HepG2 (cell line): ENCODE data around the gene TALDO1. TPM values are rescaled to one million over a fixed set of nuclear protein-coding genes. Genes with fewer than 3 reads are reported as not detected.

Experiments used
- ESRRA ChIP-seq: sonication (generic); formaldehyde crosslinking; IDR thresholded peaks from 2 replicates; pipeline ENCODE4 v1.5.1; 2020; ENCODE audit warnings: mild to moderate bottlenecking, low read depth, missing genetic modification reagents
- FOXO1 ChIP-seq: sonication (generic); formaldehyde crosslinking; IDR thresholded peaks from 2 replicates; pipeline ENCODE4 v1.4.0; 2020; ENCODE audit warnings: missing genetic modification reagents
- HDAC6 ChIP-seq: fragments of 200-600 bp; sonication (generic); IDR thresholded peaks from 2 replicates; pipeline ENCODE4 v1.7.0; 2017; ENCODE audit warnings: mild to moderate bottlenecking, antibody characterized with exemption, low read length, low read depth
- HNRNPH1 ChIP-seq: fragments of 200-400 bp; formaldehyde crosslinking; optimal IDR thresholded peaks from 2 replicates; pipeline ENCODE3; 2017; ENCODE audit warnings: mild to moderate bottlenecking, low read depth, low read length
- KLF15 ChIP-seq: sonication (generic); formaldehyde crosslinking; IDR thresholded peaks from 2 replicates; pipeline ENCODE4 v1.8.1; 2023; ENCODE audit warnings: borderline replicate concordance, mild to moderate bottlenecking, inconsistent platforms, missing genetic modification reagents, mixed read lengths
- KMT2A ChIP-seq: sonication (generic); formaldehyde crosslinking; IDR thresholded peaks from 2 replicates; pipeline ENCODE4 v1.4.0; 2020; ENCODE audit warnings: missing genetic modification reagents
- MIXL1 ChIP-seq: IDR thresholded peaks from 2 replicates; pipeline ENCODE4 v1.6.1; 2016
- NFKBIZ ChIP-seq: IDR thresholded peaks from 2 replicates; pipeline ENCODE4 v1.6.1; 2018; ENCODE audit warnings: missing genetic modification reagents, missing compliant biosample characterization
- REL ChIP-seq: sonication (generic); formaldehyde crosslinking; conservative IDR thresholded peaks from 2 replicates; pipeline ENCODE4 v1.8.0; 2022; ENCODE audit warnings: mild to moderate bottlenecking, missing genetic modification reagents, moderate library complexity
- ZIK1 ChIP-seq: sonication (generic); formaldehyde crosslinking; IDR thresholded peaks from 2 replicates; pipeline ENCODE4 v1.5.0; 2020; ENCODE audit warnings: mild to moderate bottlenecking, low read depth, missing genetic modification reagents, borderline replicate concordance
- ZMYM4 ChIP-seq: sonication (generic); formaldehyde crosslinking; IDR thresholded peaks from 2 replicates; pipeline ENCODE4 v1.8.1; 2023; ENCODE audit warnings: mild to moderate bottlenecking, missing genetic modification reagents
- ZNF207 ChIP-seq: fragments of 450-650 bp; IDR thresholded peaks from 2 replicates; pipeline ENCODE4 v1.6.1; 2016; ENCODE audit warnings: antibody characterized with exemption, borderline replicate concordance
- ZNF510 ChIP-seq: sonication (generic); formaldehyde crosslinking; IDR thresholded peaks from 2 replicates; pipeline ENCODE4 v1.4.0; 2020; ENCODE audit warnings: low read depth, mild to moderate bottlenecking, missing genetic modification reagents
- ZNF703 ChIP-seq: sonication (generic); formaldehyde crosslinking; IDR thresholded peaks from 2 replicates; pipeline ENCODE4 v1.5.1; 2020; ENCODE audit warnings: missing genetic modification reagents, mild to moderate bottlenecking, moderate library complexity, borderline replicate concordance
- polyA plus RNA-seq, 8 experiments: library from polyadenylated mRNA; depleted of rRNA in 3 of 8; stranded (reverse) in 7 of 8; unstranded in 1 of 8; fragments of >200 nt; fragmentation: Illumina TruSeq in 4 of 8; extraction: Trizol in 4 of 8; gene quantifications; 2 replicates each; pipeline versions ENCODE4 v1.2.1 to v1.2.3, GENCODE V29; 2011 to 2016; ENCODE audit warnings: low read depth in 4 of 8, missing spikeins in 1 of 8, mixed read lengths in 1 of 8; ENCODE audit not compliant: insufficient read depth in 1 of 8
- total RNA-seq, 5 experiments: library from RNA; depleted of rRNA; stranded (reverse); fragments of >200 nt; fragmentation: Illumina TruSeq; extraction: Trizol; gene quantifications; 2 replicates each; pipeline ENCODE4 v1.2.3, GENCODE V29; 2016; ENCODE audit warnings: low read depth in 1 of 5
- TF ChIP-seq, protein P1 (sequence below): sonication (generic); formaldehyde crosslinking; IDR thresholded peaks from 2 replicates; pipeline ENCODE4 v1.9.0; 2021; ENCODE audit warnings: mild to moderate bottlenecking, missing genetic modification reagents
- TF ChIP-seq, protein P2 (sequence below): IDR thresholded peaks from 2 replicates; pipeline ENCODE4 v1.6.1; 2016; ENCODE audit warnings: low read depth, control low read depth
- TF ChIP-seq, protein P3 (sequence below): sonication (generic); formaldehyde crosslinking; IDR thresholded peaks from 2 replicates; pipeline ENCODE4 v1.9.0; 2021; ENCODE audit warnings: missing genetic modification reagents, borderline replicate concordance
- TF ChIP-seq, protein P4 (sequence below): sonication (generic); formaldehyde crosslinking; IDR thresholded peaks from 2 replicates; pipeline ENCODE4 v1.8.0; 2022; ENCODE audit warnings: mild to moderate bottlenecking, missing genetic modification reagents, moderate library complexity

The TALDO1 gene
- total and polyA plus RNA-seq, 2 of the 13 experiments (the other 11 are each of a cell fraction or from before 2014, with no cell fraction given): 107 to 240 TPM

DNA sequence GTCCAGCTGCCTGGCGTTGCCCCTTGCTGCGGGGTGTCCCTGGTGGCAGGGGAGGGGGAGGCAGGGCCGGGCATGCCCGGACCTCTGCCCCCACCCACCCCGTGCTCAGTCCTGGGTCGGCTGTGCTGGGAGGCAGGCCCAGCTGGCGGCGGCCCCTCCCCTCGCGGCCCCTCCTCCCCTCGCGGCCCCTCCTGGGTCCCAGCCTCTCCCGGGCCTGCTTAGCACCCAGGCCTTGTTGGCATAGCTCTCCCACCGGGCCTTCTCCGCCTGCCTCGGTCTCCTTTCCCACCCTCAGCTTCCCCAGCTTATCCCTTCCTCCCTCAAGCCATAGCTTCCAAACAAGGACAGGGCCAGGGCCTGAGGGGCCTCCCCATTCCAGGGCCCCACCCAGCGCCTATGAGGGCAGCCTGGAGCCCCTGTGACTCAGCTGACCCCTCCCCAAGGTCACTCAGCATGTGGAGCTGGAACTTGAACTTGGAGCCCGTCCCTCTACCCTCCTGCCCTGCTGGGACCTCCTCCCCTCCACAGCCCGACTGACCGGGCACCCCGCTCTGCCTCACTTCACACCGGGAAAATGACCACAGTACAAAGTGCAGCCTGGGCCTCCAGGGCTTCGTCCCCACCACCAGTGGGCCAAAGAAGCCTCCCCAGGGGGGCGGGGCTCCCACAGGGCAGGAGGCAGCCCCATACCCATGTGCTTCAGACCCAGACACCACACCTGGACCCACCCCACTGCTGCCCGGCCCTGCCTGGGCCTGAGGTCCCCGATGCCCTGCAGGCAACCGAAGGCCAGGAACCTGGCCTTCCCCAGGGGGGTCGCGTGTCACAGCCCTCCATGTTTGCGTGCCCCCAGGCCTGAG lies 40.1 kb upstream of the TALDO1 start (continued):
- peak; percentile 87; the same call in 1 of the 2 replicates for TF ChIP-seq ZNF703
- TF ChIP-seq ZNF510 (CRISPR knock-in tag): peak; percentile 73; the same call in 1 of the 2 replicates
- TF ChIP-seq ZNF207: no peak
- TF ChIP-seq NFKBIZ (CRISPR knock-in tag): peak; percentile 61; the same call in 1 of the 2 replicates
- peak; percentile 73 for TF ChIP-seq ZMYM4 (CRISPR knock-in tag)
- TF ChIP-seq, protein P1, sequence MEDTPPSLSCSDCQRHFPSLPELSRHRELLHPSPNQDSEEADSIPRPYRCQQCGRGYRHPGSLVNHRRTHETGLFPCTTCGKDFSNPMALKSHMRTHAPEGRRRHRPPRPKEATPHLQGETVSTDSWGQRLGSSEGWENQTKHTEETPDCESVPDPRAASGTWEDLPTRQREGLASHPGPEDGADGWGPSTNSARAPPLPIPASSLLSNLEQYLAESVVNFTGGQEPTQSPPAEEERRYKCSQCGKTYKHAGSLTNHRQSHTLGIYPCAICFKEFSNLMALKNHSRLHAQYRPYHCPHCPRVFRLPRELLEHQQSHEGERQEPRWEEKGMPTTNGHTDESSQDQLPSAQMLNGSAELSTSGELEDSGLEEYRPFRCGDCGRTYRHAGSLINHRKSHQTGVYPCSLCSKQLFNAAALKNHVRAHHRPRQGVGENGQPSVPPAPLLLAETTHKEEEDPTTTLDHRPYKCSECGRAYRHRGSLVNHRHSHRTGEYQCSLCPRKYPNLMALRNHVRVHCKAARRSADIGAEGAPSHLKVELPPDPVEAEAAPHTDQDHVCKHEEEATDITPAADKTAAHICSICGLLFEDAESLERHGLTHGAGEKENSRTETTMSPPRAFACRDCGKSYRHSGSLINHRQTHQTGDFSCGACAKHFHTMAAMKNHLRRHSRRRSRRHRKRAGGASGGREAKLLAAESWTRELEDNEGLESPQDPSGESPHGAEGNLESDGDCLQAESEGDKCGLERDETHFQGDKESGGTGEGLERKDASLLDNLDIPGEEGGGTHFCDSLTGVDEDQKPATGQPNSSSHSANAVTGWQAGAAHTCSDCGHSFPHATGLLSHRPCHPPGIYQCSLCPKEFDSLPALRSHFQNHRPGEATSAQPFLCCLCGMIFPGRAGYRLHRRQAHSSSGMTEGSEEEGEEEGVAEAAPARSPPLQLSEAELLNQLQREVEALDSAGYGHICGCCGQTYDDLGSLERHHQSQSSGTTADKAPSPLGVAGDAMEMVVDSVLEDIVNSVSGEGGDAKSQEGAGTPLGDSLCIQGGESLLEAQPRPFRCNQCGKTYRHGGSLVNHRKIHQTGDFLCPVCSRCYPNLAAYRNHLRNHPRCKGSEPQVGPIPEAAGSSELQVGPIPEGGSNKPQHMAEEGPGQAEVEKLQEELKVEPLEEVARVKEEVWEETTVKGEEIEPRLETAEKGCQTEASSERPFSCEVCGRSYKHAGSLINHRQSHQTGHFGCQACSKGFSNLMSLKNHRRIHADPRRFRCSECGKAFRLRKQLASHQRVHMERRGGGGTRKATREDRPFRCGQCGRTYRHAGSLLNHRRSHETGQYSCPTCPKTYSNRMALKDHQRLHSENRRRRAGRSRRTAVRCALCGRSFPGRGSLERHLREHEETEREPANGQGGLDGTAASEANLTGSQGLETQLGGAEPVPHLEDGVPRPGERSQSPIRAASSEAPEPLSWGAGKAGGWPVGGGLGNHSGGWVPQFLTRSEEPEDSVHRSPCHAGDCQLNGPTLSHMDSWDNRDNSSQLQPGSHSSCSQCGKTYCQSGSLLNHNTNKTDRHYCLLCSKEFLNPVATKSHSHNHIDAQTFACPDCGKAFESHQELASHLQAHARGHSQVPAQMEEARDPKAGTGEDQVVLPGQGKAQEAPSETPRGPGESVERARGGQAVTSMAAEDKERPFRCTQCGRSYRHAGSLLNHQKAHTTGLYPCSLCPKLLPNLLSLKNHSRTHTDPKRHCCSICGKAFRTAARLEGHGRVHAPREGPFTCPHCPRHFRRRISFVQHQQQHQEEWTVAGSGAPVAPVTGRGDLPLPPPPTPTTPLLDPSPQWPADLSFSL (CRISPR knock-in tag): no peak
- TF ChIP-seq HNRNPH1: no peak
- TF ChIP-seq, protein P2, sequence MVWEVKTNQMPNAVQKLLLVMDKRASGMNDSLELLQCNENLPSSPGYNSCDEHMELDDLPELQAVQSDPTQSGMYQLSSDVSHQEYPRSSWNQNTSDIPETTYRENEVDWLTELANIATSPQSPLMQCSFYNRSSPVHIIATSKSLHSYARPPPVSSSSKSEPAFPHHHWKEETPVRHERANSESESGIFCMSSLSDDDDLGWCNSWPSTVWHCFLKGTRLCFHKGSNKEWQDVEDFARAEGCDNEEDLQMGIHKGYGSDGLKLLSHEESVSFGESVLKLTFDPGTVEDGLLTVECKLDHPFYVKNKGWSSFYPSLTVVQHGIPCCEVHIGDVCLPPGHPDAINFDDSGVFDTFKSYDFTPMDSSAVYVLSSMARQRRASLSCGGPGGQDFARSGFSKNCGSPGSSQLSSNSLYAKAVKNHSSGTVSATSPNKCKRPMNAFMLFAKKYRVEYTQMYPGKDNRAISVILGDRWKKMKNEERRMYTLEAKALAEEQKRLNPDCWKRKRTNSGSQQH (CRISPR knock-in tag): peak; percentile 57; the same call in 1 of the 2 replicates
- TF ChIP-seq, protein P3, sequence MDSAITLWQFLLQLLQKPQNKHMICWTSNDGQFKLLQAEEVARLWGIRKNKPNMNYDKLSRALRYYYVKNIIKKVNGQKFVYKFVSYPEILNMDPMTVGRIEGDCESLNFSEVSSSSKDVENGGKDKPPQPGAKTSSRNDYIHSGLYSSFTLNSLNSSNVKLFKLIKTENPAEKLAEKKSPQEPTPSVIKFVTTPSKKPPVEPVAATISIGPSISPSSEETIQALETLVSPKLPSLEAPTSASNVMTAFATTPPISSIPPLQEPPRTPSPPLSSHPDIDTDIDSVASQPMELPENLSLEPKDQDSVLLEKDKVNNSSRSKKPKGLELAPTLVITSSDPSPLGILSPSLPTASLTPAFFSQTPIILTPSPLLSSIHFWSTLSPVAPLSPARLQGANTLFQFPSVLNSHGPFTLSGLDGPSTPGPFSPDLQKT (CRISPR knock-in tag): no peak
- no peak for TF ChIP-seq MIXL1 (CRISPR knock-in tag)
- no peak for TF ChIP-seq HDAC6
- TF ChIP-seq ZIK1 (CRISPR knock-in tag): no peak; the same call in 1 of the 2 replicates
- peak; percentile 100 for TF ChIP-seq ESRRA (CRISPR knock-in tag)
- TF ChIP-seq, protein P4, sequence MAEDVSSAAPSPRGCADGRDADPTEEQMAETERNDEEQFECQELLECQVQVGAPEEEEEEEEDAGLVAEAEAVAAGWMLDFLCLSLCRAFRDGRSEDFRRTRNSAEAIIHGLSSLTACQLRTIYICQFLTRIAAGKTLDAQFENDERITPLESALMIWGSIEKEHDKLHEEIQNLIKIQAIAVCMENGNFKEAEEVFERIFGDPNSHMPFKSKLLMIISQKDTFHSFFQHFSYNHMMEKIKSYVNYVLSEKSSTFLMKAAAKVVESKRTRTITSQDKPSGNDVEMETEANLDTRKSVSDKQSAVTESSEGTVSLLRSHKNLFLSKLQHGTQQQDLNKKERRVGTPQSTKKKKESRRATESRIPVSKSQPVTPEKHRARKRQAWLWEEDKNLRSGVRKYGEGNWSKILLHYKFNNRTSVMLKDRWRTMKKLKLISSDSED (CRISPR knock-in tag): no peak
- TF ChIP-seq KLF15 (CRISPR knock-in tag): no peak
- TF ChIP-seq FOXO1 (CRISPR knock-in tag): peak; percentile 9; the same call in 1 of the 2 replicates
- peak; percentile 18; the same call in 1 of the 2 replicates for TF ChIP-seq KMT2A (CRISPR knock-in tag)
- TF ChIP-seq REL (CRISPR knock-in tag): 0 out of 2 replicates have a peak, but pooled peaks have one; percentile 22
